Measurements from ENCODE around the gene KIFC3. TPM values are rescaled to one million over a fixed set of nuclear protein-coding genes. Genes with fewer than 3 reads are reported as not detected.

The KIFC3 gene
- total and polyA plus RNA-seq, 5 donors: 39.9 to 67.5 (median 49.8) TPM

- ATAC-seq (no peak), DNase-seq (peak in 1 of 3 donors; percentile 6)
- Histone ChIP-seq H3K27ac (ENCODE audit: low read length) (no peak overlapping the region), H3K4me3 (ENCODE audit: low read length) (no peak overlapping the region), H3K9me3 (ENCODE audit: control insufficient read depth, low read length) (no peaks in the 10 kb centered on the region), H3K4me1 (ENCODE audit: control insufficient read depth, insufficient read depth, low read length) (no peaks in the 10 kb centered on the region), H3K27me3 (ENCODE audit: control insufficient read depth, insufficient read depth) (no peaks in the 10 kb centered on the region)
- WGBS: 88% methylated on average over 11 of the region's 11 CpGs
- intact Hi-C loops (cut with DNase I): no loop called here
Measured at GRCh38 chr16:57773019-57773418, 29.3 kb downstream of the KIFC3 start.

- WGBS: 95% methylated on average over 26 of the region's 26 CpGs
- intact Hi-C loops (cut with DNase I): no loop called here
- no peak overlapping the region for H3K27ac ChIP-seq (ENCODE audit: low read length)
- no peaks in the 10 kb centered on the region for H3K9me3 ChIP-seq (ENCODE audit: control insufficient read depth, low read length)
- no peaks in the 10 kb centered on the region for H3K4me1 ChIP-seq (ENCODE audit: control insufficient read depth, insufficient read depth, low read length)
- ATAC-seq: no peak
- peak in 1 of 3 donors; percentile 49 for DNase-seq
- no peak overlapping the region for H3K4me3 ChIP-seq (ENCODE audit: low read length)
- no peaks in the 10 kb centered on the region for H3K27me3 ChIP-seq (ENCODE audit: control insufficient read depth, insufficient read depth)
Measured at GRCh38 chr16:57771141-57771785, 31.0 kb downstream of the KIFC3 start.

GRCh38 chr16:57770361-57770760 is 31.9 kb downstream of the KIFC3 start:
- no peak for ATAC-seq
- 94% methylated on average over 15 of the region's 15 CpGs for WGBS
- Histone ChIP-seq H3K4me3 (ENCODE audit: low read length) (no peak overlapping the region), H3K4me1 (ENCODE audit: control insufficient read depth, insufficient read depth, low read length) (no peaks in the 10 kb centered on the region), H3K27me3 (ENCODE audit: control insufficient read depth, insufficient read depth) (no peaks in the 10 kb centered on the region), H3K9me3 (ENCODE audit: control insufficient read depth, low read length) (no peaks in the 10 kb centered on the region), H3K27ac (ENCODE audit: low read length) (no peak overlapping the region)
- intact Hi-C loops (cut with DNase I): no loop called here
- DNase-seq: no peak

GRCh38 chr16:57769541-57770145 is 32.6 kb downstream of the KIFC3 start:
- H3K27me3 ChIP-seq (ENCODE audit: control insufficient read depth, insufficient read depth): no peaks in the 10 kb centered on the region
- peak in 1 of 3 donors; percentile 45 for DNase-seq
- H3K27ac ChIP-seq (ENCODE audit: low read length): no peak overlapping the region
- H3K9me3 ChIP-seq (ENCODE audit: control insufficient read depth, low read length): no peaks in the 10 kb centered on the region
- intact Hi-C loops (cut with DNase I): no loop called here
- ATAC-seq: no peak
- WGBS: 95% methylated on average over 22 of the region's 22 CpGs
- no peaks in the 10 kb centered on the region for H3K4me1 ChIP-seq (ENCODE audit: control insufficient read depth, insufficient read depth, low read length)
- no peak overlapping the region for H3K4me3 ChIP-seq (ENCODE audit: low read length)

GRCh38 chr16:57766714-57767348 is 35.5 kb downstream of the KIFC3 start:
- DNase-seq (no peak), ATAC-seq (no peak)
- H3K27ac ChIP-seq (ENCODE audit: low read length): no peak overlapping the region
- no peak overlapping the region for H3K4me3 ChIP-seq (ENCODE audit: low read length)
- H3K27me3 ChIP-seq (ENCODE audit: control insufficient read depth, insufficient read depth): no peaks in the 10 kb centered on the region
- intact Hi-C loops (cut with DNase I): no loop called here
- H3K4me1 ChIP-seq (ENCODE audit: control insufficient read depth, insufficient read depth, low read length): peaks cover 2% of the 10 kb centered on the region
- no peaks in the 10 kb centered on the region for H3K9me3 ChIP-seq (ENCODE audit: control insufficient read depth, low read length)
- 91% methylated on average over 15 of the region's 15 CpGs for WGBS

GRCh38 chr16:57765160-57765728 is 37.0 kb downstream of the KIFC3 start:
- no peak for ATAC-seq
- Histone ChIP-seq H3K27ac (ENCODE audit: low read length) (no peak overlapping the region), H3K27me3 (ENCODE audit: control insufficient read depth, insufficient read depth) (no peaks in the 10 kb centered on the region), H3K4me3 (ENCODE audit: low read length) (no peak overlapping the region), H3K4me1 (ENCODE audit: control insufficient read depth, insufficient read depth, low read length) (peaks cover 2% of the 10 kb centered on the region), H3K9me3 (ENCODE audit: control insufficient read depth, low read length) (no peaks in the 10 kb centered on the region)
- intact Hi-C loops (cut with DNase I): no loop called here
- peak in 2 of 3 donors; percentile 30 for DNase-seq
- WGBS: 95% methylated on average over 17 of the region's 17 CpGs

GRCh38 chr16:57764341-57765159 is 37.7 kb downstream of the KIFC3 start:
- intact Hi-C loops (cut with DNase I): no loop called here
- ATAC-seq: peak; percentile 8 to 59
- peak; percentile 35 to 60 (median 48) for DNase-seq
- peaks cover 2% of the 10 kb centered on the region for H3K4me1 ChIP-seq (ENCODE audit: control insufficient read depth, insufficient read depth, low read length)
- H3K27ac ChIP-seq (ENCODE audit: low read length): no peak overlapping the region
- 76% methylated on average over 6 of the region's 6 CpGs for WGBS
- H3K4me3 ChIP-seq (ENCODE audit: low read length): no peak overlapping the region
- no peaks in the 10 kb centered on the region for H3K9me3 ChIP-seq (ENCODE audit: control insufficient read depth, low read length)
- no peaks in the 10 kb centered on the region for H3K27me3 ChIP-seq (ENCODE audit: control insufficient read depth, insufficient read depth)

- intact Hi-C loops (cut with DNase I): no loop called here
- Histone ChIP-seq H3K4me3 (ENCODE audit: low read length) (no peak overlapping the region), H3K4me1 (ENCODE audit: control insufficient read depth, insufficient read depth, low read length) (peaks cover 2% of the 10 kb centered on the region), H3K27me3 (ENCODE audit: control insufficient read depth, insufficient read depth) (no peaks in the 10 kb centered on the region), H3K9me3 (ENCODE audit: control insufficient read depth, low read length) (no peaks in the 10 kb centered on the region), H3K27ac (ENCODE audit: low read length) (no peak overlapping the region)
- ATAC-seq (no peak), DNase-seq (peak in 2 of 3 donors; percentile 37 to 45)
- 97% methylated on average over 9 of the region's 9 CpGs for WGBS
Measured at GRCh38 chr16:57764006-57764340, 38.3 kb downstream of the KIFC3 start.

- 92% methylated on average over 14 of the region's 14 CpGs for WGBS
- DNase-seq: peak in 1 of 3 donors; percentile 40
- Histone ChIP-seq H3K27me3 (ENCODE audit: control insufficient read depth, insufficient read depth) (no peaks in the 10 kb centered on the region), H3K27ac (ENCODE audit: low read length) (no peak overlapping the region), H3K4me1 (ENCODE audit: control insufficient read depth, insufficient read depth, low read length) (peaks cover 2% of the 10 kb centered on the region), H3K4me3 (ENCODE audit: low read length) (no peak overlapping the region), H3K9me3 (ENCODE audit: control insufficient read depth, low read length) (no peaks in the 10 kb centered on the region)
- intact Hi-C loops (cut with DNase I): no loop called here
- no peak for ATAC-seq
Measured at GRCh38 chr16:57763285-57764005, 38.8 kb downstream of the KIFC3 start.

GRCh38 chr16:57762365-57763040 is 39.8 kb downstream of the KIFC3 start:
- intact Hi-C loops (cut with DNase I): no loop called here

More at GRCh38 chr16:57762365-57763040, 39.8 kb downstream of the KIFC3 start:
- ATAC-seq: no peak
- DNase-seq: peak in 2 of 3 donors; percentile 40 to 47
- H3K4me3 ChIP-seq (ENCODE audit: low read length): no peak overlapping the region
- H3K4me1 ChIP-seq (ENCODE audit: control insufficient read depth, insufficient read depth, low read length): peaks cover 2% of the 10 kb centered on the region
- H3K9me3 ChIP-seq (ENCODE audit: control insufficient read depth, low read length): no peaks in the 10 kb centered on the region
- 80% methylated on average over 15 of the region's 15 CpGs for WGBS
- H3K27ac ChIP-seq (ENCODE audit: low read length): no peak overlapping the region
- no peaks in the 10 kb centered on the region for H3K27me3 ChIP-seq (ENCODE audit: control insufficient read depth, insufficient read depth)
